ENCODE measurements around the gene SLCO3A1.

The SLCO3A1 gene

DNA sequence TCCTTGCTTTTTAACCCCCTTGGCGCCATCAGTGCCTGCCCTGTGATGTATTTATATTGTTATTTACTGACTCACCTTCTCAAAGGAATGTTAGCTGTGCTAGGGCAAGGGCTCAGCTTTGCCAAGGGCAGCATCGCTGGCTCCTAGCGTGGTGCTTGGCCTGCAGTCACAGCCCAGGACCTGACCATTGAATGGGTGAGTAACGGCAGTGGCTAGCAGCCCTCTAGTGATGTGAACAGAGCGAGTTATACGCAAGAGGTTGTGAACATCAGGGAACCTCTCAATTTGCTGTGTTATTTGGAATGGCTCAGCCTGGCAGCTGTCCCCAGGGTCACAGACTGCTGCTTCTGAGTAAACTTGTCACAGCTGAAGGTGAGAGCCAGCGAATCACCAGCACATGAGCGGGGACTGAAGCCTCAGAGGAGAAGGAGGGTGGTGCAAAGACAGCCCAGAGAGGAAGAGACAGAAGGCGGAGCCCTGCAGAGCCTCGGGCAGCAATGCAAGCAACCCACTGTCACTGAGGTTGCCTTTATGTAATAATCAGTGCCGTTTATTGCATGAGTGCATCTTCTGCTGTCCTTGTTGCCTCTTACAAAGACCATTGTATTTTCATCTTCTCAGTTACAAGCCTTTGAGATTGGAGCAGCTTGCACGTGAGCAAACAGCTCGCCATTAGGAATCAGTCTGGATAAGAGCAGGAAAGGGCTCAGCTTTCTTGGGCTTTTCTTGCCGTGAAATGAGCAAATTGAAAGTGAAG, 158.3 kb downstream of the SLCO3A1 start:
- peak; percentile 15 for DNase-seq

DNA sequence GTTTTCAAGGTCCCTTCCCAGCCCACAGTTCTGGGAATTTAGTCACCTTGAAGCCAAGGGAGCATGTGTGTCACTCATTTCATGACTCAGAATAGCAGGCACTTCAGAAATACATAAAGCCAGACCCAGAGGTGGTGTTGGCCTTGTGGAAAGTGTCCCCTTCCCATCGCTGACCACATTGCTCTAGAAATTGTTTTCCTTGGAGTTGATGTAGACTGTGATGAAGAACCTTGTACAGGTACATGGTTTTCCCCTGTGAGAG, 158.8 kb downstream of the SLCO3A1 start:
- no peak for DNase-seq

DNA sequence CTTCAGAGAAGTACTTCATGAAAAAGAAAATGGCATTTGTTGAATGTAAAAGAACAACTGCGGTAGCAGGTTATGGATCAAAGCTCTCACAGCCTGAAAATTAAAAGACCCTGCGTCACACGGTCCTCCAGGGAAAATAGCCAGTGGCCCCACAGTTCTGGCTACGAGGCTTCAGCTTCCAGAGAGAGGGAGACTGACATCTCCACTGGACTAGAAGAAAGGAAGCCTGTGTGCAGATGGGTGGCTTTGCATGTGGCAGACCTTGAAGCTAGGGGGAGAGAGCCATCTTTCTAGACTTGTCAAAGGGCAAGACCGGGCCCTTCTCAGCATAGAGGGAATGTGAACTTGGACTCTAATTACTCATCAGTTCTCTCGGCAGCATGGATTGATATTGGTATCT, 159.4 kb downstream of the SLCO3A1 start:
- DNase-seq = no peak

DNA sequence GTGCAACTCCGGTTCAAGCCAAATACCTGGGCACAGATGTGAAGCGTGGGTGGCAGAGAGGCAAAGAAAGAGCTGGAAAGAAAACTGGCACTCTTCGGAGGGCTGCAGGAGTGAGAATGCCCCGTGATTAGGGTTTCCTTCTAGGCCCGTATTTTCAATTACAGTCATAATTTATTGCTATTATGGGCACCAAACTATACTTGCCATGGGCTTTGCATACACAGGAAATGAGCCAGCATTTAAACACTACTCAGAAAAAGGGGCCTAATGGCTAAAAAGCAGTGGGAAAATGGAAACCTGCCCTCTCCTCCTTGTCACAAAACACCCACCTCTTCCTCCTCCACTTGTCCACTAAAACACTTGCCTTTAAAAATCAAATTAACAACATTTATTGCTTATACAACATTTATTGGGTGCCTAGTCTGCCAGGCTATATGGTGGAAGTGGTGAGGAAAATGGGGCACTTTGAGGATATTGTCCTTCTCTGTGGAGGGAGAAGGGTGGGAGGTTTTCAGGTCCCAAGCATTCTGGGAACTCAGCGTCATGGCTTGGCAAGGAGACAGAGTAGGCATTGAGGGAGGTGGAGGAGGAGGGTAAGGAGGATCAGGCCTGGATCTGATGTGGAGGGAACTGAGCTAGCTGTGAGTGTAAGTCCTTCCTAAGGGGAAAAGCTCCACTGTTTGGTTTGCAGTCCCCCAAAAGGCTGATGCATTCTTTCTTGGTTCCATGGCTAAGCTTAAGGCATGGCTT, 160.9 kb downstream of the SLCO3A1 start:
- peak; percentile 22 for DNase-seq

DNA sequence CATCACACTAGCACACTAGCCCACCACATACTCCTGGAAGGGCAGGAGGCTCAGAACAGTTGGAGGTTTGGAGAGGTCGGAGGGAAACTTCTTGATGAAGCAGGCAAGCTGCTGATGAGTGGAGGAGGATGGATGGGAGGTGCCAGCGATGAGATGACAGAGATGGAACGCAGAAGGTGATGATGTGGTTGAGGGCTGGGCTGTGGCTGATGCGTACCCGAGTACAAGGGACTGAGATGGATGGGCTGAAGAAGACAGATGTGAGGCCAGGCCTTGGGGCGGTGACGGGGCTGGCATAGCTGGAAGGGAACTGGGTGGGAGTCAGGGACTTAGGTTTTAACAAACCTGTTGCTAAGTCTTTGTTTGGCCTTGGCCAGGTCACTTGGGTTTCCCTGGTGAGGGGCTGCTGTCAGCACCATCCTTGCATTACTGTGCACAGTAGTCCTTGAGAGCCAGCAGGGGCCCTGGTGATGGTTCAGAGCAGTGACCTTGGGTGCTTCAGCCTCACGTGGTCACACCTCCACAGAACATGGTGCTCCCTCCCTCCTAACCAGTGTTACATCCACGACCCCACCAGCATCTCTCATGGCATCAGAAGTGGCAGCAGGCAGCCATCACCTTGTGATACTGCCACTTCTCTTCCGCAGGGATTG, 164.5 kb downstream of the SLCO3A1 start:
- DNase-seq = no peak

DNA sequence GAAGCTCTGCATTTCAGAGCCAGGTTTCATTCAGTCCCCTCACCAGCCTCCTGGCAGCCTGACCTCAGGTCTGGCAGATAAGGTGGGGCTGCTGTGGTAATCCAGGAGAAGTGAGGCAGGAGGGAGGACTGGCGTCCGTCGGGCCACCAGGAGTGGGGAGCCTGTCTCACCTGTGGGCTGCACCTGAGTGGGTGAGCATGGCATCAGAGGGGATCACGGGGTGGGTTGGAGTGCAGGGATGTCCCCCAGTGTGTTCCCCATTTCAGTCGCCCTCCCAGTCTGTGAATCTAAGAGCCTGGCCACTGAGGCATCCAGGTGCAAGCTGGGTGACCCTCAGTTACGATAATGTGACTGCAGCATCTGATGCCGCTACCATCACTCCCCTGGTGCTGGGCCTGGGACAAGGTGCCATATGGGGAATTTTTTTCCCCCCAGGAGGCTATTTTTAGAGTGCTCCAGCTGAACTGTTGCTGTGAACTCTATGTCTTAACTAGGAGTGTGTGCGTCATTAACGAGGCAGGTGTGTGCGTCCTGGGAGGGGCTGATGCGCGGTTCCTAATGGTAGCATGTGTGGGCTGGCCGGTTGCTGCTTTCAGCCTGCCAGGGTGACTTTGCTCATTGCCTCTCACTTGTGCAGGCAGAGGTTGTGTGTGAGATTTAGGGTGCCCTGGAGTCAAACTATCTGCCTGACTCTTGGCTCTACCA, 165.2 kb downstream of the SLCO3A1 start:
- DNase-seq = peak; percentile 54

DNA sequence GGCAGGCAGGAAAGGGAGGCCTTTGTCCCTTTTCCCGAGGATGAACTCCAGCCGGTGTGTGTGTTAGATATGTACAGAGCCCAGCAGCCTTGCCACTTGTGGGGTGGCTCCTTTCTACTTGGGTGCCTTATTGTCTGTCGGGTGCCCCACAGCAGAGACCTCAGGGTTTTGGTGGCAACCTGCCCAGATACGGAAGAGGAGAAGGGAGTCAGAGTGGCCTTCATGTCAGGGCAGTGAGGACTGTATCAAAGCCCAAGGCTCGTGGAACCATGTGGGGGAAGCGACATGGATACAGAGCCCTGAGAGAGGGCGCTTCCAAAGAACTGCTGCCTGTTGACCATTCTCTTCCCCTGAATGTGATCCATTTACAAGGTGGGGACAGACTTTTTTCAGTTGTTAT, 166.2 kb downstream of the SLCO3A1 start:
- no peak for DNase-seq

DNA sequence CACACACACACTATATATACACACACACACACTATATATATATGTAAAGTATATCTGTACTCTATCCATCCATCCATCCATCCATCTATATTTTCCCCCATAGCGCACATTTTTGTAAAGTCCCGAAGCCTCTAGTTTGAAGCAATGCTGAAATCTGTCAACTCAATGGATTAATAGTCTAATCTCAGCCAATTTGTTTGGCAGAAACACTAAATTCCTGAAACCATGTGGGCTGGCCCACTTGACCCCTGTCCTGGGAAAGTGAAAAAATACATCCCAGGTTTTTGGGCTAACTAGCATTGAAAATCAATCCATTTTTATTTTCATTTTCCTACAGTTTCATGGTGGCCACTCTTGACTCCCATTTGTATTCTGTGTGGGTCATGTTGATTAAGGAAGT, 166.7 kb downstream of the SLCO3A1 start:
- DNase-seq = no peak

DNA sequence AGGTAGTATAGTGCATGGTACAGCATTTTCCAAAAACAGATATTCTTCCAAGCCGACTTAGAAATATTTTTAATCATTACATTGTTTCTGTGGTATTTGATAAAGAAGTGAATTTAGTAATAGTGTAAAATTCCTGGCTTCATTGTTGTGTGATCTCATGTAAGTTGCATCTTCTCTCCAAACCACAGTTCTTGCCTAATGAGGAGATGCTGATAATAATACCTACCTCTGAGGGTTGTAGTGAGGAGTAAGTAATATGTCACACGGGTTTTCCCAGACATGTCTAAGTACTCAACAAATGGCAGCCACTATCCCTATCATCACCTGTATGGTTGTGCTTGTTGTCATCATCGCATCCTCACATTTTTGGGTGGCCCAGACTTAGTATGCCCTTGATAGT, 167.3 kb downstream of the SLCO3A1 start:
- DNase-seq = no peak

DNA sequence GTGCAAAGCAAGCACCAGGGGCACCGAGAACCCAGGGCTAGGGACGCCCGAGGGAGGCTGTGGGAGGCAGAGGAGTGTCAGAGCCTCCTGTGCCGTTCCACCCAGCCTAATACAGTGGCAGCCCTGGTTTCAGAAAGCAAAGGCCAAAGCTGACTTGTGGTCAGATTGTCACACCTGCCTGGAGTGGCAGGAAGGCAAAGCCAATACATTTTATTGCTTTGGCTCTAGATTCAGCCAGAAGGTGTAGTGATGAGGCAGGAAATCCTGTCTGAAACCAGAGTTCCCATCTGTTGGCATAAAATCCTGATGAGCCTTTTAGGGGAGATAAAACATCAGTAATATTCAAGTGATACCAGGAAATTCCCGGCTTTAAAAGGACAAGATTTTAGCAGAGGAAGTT, 168.3 kb downstream of the SLCO3A1 start:
- no peak for DNase-seq

DNA sequence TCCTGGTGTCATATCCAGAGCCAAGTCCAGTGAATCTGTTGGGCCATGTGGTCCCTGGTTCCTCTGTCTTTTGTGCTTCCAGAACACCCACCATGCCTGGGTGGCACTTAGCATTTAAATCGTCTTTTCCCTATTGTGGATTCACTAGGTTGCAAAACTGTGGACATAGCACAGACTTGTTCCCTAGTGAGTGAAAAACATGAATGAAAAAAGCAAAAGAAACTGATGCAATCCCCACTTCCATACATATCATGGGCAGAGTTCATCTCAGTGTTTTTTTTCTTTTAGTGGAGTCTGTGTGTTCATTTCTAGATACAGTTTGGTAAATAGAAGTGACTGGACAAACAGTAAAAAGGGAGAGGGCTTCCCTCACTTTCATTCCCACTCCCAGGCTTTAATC, 170.5 kb downstream of the SLCO3A1 start:
- DNase-seq = no peak

DNA sequence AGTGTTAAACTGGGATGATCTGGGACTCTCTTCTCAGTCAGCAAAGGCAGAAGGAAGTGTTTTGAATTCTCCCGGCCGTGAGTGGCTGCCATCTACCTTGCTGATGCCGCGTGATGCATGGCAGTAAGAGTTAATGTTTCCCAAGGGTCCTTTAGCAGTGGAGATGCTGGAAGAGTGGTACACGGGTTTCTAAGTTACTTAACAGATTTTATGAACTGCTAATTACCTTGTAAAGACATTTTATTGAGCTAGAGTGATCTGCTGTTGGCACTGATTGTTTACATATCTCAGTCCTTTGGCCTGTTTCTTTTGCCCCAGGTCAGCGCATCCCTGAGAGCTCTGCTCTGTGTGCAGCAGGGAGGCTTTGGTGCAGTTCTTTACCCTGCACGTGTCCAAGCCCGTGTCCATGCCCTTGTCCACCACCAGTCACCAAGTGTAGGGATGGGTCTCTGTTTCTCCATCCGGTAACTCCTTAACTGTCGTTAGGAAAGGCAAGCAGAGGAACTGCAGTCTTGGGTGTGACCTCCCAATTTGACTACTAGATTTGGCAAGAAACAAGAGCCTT, 172.3 kb downstream of the SLCO3A1 start:
- peak; percentile 35 for DNase-seq

DNA sequence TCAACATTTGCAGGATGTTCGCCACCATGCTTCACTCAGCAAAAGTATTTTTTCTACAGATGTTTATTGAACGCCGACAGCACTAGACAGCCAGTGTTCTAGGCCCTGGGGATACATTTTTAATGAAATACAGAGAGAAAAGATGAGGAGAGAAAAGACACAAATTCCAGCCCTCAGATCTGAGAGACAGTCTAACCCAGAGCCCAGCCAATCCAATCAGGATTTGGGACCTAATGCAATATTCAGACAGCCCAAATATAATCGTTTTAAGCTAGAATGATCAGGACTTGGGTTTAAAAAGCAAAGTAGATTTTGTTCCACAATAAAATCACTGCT, 174.8 kb downstream of the SLCO3A1 start:
- no peak for DNase-seq

DNA sequence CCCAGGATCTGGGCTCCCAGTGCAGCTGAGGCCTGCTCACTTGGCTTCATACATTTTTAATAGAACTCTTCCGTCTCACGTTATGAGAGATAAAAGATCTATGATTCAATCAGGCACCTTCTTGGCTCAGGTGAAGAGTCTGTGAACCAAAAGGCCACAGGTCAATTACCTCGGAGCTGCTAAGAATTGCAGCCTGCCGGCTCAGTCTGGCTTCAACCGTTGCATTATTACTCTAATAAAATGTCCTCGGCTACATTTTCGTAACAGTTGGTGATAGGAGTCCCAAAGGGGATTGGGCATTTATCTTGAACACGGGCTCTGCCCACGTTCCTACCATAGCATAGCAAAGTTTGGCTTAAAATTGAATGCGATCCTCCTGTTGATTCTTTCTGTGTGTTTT, 176.3 kb downstream of the SLCO3A1 start:
- no peak for DNase-seq

DNA sequence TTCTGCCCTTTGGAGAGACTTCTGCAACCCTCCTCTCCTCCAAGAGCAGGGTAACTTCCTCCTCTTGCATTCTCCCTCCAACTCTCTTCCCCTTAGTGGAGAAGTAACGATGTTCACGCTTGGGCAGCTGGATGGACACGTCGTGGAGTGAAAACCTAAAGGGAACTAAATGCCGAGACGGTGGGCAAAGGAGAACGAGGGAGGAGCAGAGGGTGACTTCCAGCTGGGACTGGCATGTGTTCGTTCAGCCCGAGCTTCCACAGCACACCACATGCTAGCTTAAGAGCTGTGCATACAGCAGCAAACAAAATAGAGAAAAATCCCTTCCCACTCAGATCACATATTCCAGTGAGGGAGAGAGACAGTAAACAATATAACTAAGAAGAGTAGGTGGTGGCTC, 179.8 kb downstream of the SLCO3A1 start:
- DNase-seq = no peak

DNA sequence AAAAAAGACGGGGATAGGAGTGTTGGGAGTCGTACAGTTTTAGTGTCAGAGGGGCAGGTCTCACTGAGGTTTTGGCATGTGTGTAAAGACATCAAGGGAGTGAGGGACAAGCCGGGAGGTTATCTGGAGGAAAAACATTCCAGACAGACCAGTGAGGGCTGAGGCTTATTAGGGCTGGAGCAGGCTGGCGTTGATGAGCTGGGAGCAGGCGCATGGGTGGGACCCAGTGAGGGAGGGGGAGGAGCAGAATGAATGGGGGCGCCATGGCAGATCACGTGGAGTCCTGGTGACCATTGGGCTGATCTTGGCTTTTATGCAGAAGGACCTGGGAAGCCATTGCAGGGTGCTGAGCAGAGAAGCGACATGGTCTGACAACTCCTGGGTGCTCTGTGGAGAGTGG, 180.2 kb downstream of the SLCO3A1 start:
- no peak for DNase-seq

DNA sequence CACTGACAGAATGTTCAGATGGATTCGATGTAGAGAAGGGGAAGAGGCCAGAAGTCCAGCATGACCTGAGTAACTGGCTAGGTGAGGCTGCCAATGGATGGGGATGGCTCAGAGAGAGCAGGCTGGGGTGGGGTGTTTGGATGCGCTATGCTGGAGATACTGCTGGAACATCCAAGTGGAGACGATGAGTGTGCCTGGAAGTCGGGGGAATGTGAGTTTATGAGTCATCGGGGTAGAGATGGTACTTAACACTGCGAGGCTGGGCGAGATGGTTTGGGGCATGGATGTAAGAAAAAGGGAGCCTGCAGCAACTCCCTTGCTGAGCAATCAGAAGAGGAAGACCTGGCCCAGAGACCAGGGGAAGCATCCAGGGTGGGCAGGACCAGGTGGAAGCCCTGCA, 180.7 kb downstream of the SLCO3A1 start:
- DNase-seq = no peak

DNA sequence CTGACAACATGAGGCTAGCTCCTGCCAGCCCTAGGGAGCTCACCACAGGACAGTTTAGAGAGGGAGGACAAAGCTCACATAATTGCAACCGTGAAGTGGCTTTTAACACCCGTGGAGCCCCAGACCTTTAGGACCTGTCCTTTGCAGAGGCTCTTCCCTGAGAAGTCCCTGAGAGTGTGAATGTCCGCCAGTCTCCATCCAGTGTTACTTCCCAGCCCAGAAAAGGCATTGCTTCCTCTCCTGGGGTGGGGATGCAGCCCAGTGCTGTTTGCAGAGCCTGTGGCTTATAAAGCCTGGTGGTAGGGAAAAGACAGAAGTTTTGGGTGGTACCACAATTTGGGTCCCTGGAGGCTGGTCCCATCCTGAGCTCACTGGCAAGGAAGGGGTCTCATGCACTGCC, 182.0 kb downstream of the SLCO3A1 start:
- DNase-seq = no peak

DNA sequence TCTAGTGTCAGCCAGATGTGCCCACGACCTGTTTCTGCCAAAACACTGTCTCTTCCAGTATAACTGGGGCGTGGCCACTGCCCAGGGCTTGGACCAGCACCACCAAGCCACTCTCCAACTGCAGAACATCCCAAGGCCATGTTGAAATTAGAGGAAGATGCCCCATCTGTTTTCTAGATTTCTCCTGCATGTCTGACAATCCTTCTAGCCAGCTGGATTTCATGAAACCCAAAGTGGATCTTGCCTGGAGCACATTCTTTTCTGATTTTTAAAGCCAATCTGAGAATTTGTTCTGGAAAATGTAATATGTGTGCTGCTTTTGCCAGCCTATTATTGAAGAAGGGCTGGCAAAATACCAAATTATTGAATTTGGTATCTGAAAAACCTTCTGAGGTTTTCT, 182.5 kb downstream of the SLCO3A1 start:
- DNase-seq = no peak

DNA sequence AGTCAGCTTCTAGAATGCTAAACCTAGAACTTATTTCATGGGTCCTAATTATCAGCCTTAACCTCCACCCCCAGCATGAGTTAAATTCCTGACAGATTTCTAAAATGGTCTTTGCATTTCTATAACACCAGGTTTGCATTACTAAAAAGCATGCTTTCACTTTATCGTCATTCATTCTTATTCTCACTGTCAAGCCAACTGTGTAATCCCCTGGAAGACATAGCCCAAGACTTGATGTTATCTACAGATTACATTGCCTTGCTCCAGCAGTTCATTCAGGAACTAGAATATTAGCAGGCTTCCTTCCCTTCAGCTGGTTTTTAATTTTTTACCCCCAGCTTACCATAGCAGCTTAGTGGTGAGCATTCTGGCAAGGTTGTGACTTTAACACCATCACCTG, 184.0 kb downstream of the SLCO3A1 start:
- DNase-seq = no peak

DNA sequence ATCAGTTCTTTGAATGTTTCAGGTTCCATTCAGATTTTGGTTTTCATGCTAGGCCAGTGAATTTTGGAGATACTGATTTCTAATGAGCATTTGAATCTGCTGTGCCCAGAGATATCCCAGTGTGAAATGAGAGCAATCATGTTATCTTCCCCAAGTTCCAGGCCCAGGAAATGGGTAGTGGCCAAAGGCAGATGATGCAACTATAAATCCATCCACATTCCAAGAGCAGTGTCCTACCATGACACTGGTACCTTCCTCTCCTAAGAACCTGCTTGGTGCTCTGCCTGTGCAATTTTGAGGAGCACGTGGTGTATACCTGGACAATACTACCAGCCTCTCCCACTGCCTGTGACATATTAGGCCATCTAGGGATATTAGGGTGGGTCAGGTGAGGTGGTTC, 186.8 kb downstream of the SLCO3A1 start:
- DNase-seq = no peak

DNA sequence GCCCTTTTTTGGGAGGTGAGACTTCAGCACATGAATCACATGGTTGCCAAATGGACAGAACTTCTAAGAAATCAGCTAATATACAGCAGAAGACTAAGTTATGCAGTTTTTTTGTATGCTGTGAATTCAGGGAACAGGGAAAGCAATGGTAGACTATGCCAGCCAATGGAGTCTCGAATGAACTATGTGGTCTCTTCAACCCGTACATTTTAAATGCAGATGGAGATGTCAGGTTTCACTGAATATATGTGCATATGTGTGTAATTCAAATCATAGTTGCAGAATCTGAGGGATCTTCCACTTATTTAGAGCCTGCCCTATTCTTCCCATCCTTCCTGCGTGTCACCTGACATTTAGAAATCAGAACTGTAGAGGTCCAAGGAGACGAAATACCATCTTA, 187.9 kb downstream of the SLCO3A1 start:
- no peak for DNase-seq

DNA sequence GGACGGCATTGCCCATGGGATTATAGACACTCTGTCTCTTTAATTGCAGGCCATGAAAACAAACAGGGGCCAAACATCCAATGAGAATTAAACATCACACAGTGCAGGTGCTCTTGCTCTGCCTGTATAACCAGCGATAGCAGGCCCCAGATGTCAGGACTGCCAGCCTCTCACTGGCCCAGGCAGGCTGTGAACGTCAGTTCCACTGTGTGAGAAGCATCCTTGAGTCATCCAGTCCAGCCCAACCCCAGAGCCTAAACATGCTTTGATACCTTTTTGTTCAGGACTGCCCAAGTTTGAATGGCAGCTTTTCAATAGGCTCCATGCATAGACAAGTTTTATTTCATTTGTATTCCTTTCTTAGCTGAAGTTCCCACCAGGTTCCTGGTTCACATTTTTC, 189.8 kb downstream of the SLCO3A1 start:
- DNase-seq = no peak

Measured in NCI-H1436 (cell line).